ENCODE measurements around the gene ATXN7.

The ATXN7 gene, protein sequence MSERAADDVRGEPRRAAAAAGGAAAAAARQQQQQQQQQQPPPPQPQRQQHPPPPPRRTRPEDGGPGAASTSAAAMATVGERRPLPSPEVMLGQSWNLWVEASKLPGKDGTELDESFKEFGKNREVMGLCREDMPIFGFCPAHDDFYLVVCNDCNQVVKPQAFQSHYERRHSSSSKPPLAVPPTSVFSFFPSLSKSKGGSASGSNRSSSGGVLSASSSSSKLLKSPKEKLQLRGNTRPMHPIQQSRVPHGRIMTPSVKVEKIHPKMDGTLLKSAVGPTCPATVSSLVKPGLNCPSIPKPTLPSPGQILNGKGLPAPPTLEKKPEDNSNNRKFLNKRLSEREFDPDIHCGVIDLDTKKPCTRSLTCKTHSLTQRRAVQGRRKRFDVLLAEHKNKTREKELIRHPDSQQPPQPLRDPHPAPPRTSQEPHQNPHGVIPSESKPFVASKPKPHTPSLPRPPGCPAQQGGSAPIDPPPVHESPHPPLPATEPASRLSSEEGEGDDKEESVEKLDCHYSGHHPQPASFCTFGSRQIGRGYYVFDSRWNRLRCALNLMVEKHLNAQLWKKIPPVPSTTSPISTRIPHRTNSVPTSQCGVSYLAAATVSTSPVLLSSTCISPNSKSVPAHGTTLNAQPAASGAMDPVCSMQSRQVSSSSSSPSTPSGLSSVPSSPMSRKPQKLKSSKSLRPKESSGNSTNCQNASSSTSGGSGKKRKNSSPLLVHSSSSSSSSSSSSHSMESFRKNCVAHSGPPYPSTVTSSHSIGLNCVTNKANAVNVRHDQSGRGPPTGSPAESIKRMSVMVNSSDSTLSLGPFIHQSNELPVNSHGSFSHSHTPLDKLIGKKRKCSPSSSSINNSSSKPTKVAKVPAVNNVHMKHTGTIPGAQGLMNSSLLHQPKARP

DNA sequence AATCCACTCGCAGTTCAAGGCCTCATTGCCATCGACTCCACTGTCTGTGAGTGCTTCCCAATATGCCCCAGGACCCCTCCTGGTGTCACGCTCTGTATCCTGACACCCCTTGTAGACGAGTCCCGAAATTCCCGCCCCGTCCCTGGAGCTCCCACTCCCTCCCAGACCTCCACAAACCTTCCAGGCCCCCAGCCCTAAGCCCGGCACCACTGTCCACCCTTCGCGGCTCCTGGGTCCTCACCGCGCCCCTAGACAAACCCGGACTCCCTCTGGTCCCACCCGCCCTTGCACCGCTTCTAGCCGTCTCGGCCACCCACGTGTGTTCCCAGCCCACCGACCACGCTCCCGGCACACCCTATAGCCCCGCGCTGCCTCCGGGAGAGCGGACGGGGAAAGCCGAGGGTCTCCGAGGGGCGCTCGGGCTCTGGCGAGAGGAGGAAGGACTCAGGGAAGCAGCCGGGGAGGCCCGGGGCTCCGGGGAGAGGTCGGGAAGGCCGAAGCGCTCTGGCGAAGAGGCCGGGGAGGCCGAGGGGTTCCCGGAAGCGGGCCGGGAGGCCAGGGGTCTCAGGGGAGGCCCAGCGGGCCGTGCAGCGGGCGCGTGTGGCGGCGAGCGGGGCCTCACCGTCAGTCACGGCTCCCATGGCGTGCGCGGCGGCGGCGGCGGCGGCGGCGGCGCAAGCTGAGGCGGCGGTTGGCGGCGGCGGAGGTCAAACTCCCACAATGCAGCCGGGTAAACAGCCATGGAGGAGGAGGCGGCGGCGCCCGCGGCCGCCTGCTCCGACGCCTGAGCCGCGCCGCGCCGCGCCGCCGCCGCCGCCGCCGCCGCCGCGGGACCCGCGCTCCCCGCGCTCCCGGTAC, at the start of gene ATXN7, which contains the start of gene THOC7:
Gene ATXN7 (plus strand): TSS at position 718 of the 858 bp plus-strand sequence. CDS start 48,732 bp downstream, outside the sequence.
Gene THOC7 (minus strand): TSS at position 656 of the 858 bp plus-strand sequence. CDS start 15 bp downstream, at position 641.
- DNase-seq, result peak; percentile 83

DNA sequence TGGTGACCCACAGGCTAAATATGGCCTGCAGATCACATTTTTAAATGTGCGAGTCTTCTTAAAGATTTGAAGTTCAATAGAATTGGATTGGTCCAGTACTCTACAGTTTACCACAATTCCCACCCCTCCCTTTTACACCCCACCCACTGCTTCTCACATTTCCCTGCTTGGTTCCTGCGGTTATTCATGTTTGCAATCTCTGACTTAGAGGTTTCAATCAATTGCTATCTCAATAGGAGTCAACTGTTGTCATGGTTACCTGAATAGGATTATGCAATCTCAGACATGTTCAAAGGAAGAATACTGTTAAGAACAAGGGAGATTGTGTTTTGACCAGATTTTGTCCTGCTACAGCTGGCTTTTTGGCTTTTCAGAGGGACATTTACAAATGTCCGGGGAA, 49.4 kb upstream of the ATXN7 start:
- no peak for DNase-seq

DNA sequence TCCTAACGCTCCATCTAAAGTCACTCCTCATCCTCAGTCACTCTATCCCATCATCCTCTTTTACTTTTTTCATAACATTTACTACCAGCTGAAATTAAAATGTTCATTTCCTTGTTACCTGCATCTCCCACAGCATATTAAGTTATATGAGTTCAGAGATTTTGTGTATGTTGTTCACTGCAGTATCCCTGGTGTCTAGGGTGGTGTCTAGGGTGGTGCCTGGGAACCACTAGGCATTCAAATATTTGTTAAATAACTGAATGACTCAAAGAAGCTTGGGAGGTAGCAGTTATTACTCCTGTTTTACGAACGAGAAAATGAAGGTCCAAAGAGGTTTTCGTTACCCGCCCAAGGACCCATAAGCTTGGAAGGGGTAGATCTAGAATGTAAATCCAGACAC, 46.4 kb upstream of the ATXN7 start:
- DNase-seq, result no peak

DNA sequence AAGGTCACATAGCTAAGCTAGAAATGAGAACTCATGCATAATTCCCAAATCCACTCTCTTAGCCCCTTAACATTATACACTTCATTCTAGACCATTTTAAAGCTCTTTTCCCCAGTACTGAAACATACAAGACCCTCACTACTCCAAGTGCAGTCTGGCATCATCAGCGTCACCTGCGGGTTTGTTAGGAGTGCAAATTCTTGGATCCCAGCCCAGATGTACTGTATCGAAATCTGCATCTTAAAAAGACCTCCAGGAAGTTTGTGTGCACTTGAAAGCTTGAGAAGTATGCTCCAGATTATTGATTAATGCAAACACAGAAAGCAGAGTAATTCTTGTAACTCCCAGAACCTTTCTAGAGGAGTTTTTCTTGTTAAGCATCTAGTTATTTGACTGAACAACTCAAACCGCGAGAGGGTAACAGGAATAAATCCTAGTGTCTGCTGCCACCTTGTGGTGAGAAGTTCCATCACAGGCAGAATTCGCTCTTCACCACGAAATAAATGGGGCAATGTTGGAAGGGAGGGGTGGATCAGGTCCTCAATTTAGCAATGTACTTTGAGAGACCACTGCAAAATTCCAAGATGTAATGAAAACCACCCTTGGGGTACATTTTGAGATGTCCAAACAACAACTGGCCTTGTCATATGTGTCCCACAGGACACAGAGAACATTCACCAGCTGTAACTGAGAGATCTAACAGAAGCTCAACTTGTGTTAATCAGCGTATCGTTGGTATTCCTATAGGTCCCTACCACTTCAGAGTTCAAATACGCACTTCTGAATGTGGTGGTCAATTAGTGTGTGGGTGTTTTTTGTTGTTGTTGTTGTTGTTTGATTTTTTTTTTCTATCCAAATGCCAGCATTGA, 45.2 kb upstream of the ATXN7 start:
- DNase-seq, result peak; percentile 58

DNA sequence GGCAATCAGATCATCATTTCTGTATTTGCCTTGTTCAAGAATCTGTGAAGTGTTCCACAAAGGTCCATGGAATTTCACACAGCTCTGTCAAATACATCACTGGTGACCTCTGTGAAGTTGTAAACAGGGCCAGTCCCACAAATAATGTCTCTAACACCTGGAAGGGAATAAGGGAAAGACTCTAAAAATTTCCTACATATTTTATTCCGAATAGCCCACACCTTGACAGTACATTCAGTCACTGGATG, 44.6 kb upstream of the ATXN7 start, which contains the start of gene C3orf49:
Gene C3orf49 (plus strand): TSS at position 149 of the 248 bp plus-strand sequence. CDS start 173 bp downstream, outside the sequence.
- DNase-seq, result no peak

DNA sequence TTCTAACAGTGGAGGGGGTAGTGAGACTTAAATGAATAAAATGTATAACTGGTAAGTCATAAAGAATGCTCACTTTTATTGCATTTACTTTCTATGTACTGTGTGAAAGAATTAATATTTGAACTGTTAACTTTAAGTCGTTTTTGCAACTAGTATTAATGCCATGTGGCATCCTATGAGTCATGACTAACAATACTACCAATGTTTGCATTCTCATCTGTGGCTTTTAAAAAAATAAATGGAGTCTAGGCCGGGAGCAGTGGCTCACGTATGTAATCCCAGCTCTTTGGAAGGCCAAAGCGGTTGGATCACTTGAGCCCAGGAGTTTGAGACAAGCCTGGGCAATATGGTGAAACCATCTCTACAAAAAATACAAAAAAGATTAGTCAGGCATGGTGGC, 39.4 kb upstream of the ATXN7 start:
- DNase-seq, result no peak

DNA sequence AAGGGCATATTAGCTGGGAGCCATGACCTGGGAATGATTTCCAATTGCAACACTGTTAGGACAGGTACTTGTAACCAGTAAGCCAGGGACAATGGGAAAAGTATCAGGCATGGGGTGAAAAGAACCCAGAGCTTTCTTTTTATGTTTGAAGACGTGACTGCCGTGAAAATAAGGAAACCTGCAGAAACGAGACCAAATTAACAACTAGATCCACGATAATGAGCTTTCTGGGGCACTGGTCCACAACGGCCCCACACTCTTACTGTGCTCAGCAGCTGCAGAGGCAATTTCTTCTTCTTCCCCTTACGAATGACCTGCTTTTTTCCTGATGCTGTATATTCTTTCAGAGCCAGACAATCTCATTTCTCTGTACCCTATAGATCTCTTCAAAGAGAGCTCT, 33.1 kb upstream of the ATXN7 start:
- no peak for DNase-seq

DNA sequence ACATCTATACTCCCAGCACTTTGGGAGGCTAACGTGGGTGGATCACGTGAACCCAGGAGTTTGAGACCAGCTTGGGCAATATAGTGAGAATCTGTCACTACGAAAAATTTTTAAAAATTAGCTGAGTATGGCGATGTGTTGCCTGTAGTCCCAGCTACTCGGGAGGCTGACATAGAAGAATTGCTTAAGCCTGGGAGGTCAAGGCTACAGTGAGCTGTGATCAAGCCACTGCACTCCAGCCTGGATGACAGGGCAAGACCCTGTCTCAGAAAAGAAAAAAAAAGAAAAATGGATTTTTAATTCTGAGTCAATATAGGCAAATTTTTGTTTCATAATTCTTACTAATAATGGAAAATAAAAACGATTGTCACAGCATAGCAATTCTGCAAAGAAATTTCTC, 31.3 kb upstream of the ATXN7 start:
- DNase-seq, result no peak

DNA sequence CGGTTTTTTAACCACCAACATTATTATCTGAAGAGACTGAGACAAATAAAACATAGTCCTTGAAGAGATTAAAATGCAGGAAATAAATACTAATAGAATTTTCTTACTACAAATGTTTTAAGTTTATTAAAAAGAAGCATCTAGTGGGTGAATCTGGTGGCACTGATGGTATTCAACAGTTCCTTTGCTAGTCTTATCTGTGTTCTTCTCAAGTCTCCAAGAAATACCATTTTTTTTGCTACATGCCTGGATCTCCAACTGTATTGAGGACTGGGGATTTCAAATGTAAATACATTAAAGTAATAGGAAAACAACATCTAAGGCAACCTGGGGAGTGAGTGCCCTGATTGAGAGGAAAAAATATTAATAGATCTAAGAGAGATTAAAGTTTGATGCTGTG, 22.0 kb upstream of the ATXN7 start:
- no peak for DNase-seq

DNA sequence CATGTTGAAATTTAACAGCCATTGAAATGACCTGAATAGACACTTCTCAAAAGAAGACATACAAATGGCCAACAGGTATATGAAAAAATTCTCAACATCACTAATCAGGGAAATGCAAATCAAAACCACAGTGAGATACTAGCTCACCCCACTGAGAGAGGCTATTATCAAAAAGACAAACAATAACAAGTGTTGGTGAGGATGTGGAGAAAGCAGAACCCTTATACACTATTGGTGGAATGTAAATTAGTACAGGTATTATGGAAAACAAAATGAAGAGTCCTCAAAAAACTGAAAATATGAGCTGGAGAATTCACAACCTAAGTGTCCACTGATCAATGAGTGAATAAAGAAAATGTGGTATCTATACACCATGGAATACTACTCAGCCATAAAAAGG, 21.5 kb upstream of the ATXN7 start:
- DNase-seq, result no peak

DNA sequence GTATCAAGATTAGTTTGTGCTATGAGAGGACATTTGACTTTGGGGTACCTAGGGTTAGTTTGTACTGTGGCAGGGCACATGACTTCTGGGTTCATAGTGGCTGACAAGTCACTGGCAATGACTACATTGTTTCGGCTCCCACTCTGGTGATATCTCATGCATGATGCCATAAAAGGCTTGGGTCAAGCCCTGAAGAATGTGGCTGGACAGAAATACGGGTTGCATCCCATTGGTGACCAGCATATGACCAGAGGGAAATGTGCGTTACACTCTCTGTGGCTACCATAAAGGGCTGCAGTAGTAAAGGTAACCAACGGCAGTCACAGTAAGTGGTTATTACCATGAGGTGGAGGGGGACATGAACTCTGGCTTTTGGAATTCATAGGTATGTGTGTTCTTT, 18.5 kb upstream of the ATXN7 start:
- DNase-seq, result peak; percentile 71

DNA sequence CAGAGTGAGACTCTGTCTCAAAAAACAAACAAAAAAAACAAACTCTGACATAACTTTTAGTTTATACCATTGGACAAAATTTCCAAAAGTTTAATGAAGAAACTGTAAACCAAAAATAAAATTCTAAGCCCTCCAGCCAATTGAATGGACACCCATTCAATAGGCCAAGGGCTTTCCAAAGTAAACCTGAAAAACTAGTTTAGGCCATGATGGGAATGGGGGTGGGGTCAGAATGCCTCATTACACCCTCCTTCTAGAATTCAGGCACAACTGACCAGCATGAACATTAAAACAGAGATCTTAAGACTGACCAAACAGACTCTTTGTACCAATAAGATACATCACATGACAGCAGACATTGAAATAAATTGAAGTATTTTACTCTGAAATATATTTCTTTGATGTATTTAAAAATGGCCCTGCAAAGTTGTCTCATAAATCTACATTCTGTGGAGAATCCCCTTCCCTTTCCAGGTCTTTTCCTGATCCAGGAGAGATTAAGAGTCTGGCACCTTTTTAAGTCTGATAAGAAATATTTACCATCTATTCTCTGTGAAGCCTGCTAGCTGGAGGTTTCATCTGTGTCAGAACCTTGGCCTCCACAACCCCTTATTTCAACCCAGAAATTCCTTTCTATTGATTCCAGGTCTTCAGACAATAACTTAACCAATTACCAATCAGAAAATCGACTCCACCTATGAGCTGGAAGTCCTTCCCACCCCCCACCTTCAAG, 15.8 kb upstream of the ATXN7 start:
- peak; percentile 63 for DNase-seq

DNA sequence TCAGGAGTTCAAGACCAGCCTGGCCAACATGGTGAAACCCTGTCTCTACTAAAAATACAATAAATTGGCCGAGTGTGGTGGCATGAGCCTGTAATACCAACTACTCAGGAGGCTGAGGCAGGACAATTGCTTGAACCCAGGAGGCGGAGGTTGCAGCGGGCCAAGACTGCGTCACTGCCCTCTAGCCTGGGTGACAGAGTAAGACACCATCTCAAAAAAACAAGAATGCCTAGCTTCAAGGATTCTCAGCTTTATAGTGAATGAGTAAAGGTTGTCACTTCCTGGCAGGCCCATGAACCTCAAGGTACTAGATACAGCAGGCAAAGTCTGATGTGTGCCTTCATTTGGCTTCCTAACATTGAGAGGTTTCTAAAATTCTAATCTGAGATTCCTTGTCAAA, 14.5 kb upstream of the ATXN7 start:
- no peak for DNase-seq

DNA sequence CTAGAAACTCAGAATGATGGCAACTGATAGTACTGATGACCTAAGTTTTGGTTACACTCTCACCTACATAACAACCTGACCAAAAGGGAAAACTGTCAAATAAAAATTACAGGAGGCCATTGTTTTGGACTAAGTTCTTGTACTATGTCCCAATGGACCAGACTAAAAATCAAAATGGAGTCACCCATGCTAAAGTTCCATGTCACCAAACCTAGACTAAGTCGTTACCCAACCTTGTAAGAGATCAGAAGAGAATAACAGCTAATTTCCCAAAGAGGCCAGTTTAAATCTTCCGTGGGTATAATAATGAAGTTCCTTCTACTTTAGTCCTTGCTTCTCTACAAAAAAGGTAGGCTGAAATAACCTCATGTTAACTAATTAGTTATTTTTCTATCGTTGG, 12.4 kb upstream of the ATXN7 start:
- DNase-seq, result no peak

DNA sequence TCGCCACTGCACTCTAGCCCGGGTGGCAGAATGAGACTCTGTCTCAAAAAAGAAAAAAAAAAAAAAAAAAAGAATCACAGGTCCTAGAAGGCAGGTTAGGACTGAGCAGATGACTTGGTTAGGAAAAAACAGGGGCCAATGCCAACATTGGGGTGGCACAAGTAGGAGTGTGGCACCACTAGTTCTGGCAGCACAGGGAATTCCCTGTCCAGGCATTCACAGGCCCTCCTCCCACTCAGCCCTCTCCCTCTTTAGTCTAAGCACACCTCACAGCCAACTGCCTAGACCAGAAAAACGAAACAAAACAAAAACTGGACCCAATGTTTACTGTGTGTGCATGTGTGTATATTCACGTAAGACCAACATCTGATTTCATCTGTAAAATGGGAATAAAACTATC, 10.6 kb upstream of the ATXN7 start:
- DNase-seq, result no peak

DNA sequence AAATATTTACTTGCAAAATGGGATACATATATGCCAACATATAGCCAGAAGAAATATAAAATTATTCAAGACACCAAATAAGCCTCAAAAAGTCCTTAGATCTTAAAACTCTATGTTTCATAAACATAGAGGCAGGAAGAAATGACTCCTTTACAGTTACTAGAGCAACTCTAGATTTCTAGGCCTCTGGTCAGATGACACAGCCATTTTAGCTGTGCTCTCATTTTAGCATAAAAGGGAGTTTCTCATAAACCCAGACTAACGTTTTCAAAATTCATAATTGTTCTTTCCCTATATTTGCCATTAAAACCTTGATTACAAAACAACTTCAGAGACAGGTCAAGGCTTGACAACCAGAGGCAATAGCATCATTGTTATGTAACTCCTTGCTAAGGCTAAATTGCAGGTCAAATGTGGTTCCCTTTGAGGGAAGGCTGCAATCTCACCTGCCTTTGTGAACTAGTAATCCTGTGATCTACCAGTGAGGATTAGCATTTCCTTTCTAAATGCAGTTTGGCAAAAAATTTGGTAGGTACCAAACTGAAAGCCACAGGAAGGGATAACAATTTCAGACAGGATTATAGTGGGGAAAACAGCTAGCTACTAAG, 8.2 kb upstream of the ATXN7 start:
- no peak for DNase-seq

DNA sequence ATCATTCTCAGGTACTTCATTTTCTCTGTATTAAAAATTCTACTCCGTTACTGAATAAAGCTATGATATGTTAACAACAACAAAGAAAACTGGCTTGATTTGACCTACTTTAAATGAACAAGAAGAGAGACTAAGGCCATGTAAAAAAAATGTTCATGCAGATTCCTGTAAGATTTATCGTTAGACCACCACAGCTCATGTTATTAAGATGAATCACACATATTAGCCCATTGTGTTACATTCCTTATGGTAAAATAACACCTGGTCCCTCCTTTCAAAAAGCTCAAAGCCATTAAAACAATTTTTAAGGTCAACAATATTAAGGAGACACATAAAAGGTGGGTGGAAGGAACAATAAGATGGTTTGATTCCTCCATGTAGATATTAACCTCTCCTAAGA, 6.4 kb upstream of the ATXN7 start:
- no peak for DNase-seq

DNA sequence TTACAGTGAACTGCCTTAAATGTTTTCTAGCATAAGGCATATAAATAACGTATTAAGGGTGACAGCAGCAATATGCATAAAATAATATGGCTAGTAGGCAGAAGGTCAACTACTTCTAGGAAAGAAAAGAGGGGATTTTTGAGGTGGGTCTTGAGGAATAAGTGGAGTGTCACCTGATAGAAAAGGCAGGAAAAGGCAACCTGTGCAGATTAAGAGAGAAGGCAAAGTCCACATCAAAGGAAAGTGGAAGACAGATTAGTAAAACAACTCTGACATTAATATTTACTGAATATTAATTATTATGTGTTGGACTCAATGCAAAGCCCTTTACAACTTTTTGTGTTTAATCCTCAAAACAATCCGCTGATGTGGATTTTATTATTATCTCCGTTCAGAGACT, 2.9 kb upstream of the ATXN7 start:
- no peak for DNase-seq

DNA sequence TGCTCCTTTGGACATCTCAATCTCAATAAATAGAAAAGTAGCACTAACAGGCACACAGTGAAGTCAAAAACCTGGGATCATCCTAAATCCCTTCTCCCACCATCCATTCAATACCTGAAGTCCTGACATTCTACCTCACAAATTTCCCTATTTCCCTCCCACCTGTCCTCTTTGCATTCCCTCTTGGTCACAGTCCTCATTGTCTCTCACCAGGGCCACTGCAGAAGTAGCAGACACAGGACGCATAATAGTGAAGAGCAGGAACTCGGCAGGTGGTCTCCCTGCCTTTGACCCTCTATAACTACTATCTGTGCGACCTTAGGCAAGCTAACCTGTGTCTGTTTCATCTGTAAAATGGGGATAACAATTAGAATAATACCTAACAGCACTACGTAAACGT, 2.4 kb upstream of the ATXN7 start:
- no peak for DNase-seq

DNA sequence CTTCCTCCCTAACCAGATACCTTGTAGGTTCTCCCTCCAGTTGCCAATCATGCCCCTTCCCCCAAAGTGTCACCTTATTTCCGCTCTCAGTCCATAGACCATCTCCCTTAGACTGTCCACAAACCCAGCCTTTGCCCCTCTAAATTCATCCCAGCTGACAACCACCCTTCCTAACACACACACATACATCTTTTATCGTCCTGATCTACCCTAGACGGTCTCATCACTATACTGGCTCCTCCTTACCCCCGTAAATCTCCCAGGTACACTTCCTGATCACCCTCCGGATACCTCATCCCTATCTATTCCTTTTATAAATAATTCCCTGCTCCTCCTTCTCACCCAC, 890 bp upstream of the ATXN7 start:
- DNase-seq, result no peak
